GM18951 (cell line): ENCODE data around the gene OSBPL8.

ENCODE experiments used
- POLR2A ChIP-seq: IDR thresholded peaks from 4 replicates; pipeline ENCODE4 v1.6.1; 2011; ENCODE audit warnings: mild to moderate bottlenecking; ENCODE audit not compliant: insufficient read length, insufficient read depth; ENCODE audit errors: extremely low read depth
- in situ Hi-C: fragments of 300-500 bp; cut with MboI; formaldehyde crosslinking; loops from one replicate; pipeline ENCODE4 v1.12.0; 2022; ENCODE audit warnings: low sequenced_read_pairs, mixed read lengths, inconsistent platforms; ENCODE audit not compliant: unreplicated experiment

OSBPL8 gene

GRCh38 chr12:76318773-76319594, 240.6 kb downstream of the OSBPL8 start:
- in situ Hi-C loops, result no loop called here

GRCh38 chr12:76317976-76318375, 241.6 kb downstream of the OSBPL8 start:
- no peak for TF ChIP-seq POLR2A
- in situ Hi-C loops, result no loop called here

More at GRCh38 chr12:76318773-76319594, 240.6 kb downstream of the OSBPL8 start:
- TF ChIP-seq POLR2A, result no peak

- TF ChIP-seq POLR2A, result no peak
- in situ Hi-C loops, result no loop called here
Measured at GRCh38 chr12:76316468-76316867, 243.1 kb downstream of the OSBPL8 start.

GRCh38 chr12:76313299-76313698, 246.3 kb downstream of the OSBPL8 start:
- in situ Hi-C loops, result no loop called here
- TF ChIP-seq POLR2A, result no peak

GRCh38 chr12:76312315-76312714, 247.3 kb downstream of the OSBPL8 start:
- no peak for TF ChIP-seq POLR2A
- in situ Hi-C loops, result no loop called here

- in situ Hi-C loops, result no loop called here
- no peak for TF ChIP-seq POLR2A
Measured at GRCh38 chr12:76311796-76312195, 247.8 kb downstream of the OSBPL8 start.

GRCh38 chr12:76310110-76310509, 249.5 kb downstream of the OSBPL8 start:
- TF ChIP-seq POLR2A, result no peak
- in situ Hi-C loops, result no loop called here

- no peak for TF ChIP-seq POLR2A
- in situ Hi-C loops, result no loop called here
Measured at GRCh38 chr12:76308866-76309265, 250.7 kb downstream of the OSBPL8 start.

- in situ Hi-C loops, result no loop called here
- TF ChIP-seq POLR2A, result no peak
Measured at GRCh38 chr12:76307083-76307482, 252.5 kb downstream of the OSBPL8 start.

- in situ Hi-C loops, result no loop called here
- TF ChIP-seq POLR2A, result no peak
Measured at GRCh38 chr12:76303989-76304460, 255.5 kb downstream of the OSBPL8 start.

GRCh38 chr12:76303365-76303764, 256.2 kb downstream of the OSBPL8 start:
- in situ Hi-C loops, result no loop called here
- no peak for TF ChIP-seq POLR2A
